CD14-positive monocyte (primary cell): ENCODE data around the gene NRBP1. TPM values are rescaled to one million over a fixed set of nuclear protein-coding genes. Genes with fewer than 3 reads are reported as not detected.

ENCODE experiments used
- DNase-seq, 3 donors: peaks; one replicate each; pipeline ENCODE4 v3.0.0-alpha.2; 2011 to 2022
- H2AFZ ChIP-seq: 2 replicates; pipeline ENCODE4 v1.6.0; 2012; ENCODE audit warnings: mild to moderate bottlenecking, low read depth, low read length, inconsistent platforms; ENCODE audit not compliant: insufficient read depth, poor library complexity, severe bottlenecking
- H3K27ac ChIP-seq, 2 donors: 1 replicate in 1 of 2; 2 replicates in 1 of 2; pipeline ENCODE4 v1.5.1; 2012 to 2013; ENCODE audit warnings: low read length in 2 of 2, control low read depth in 1 of 2, inconsistent platforms in 1 of 2, low read depth in 1 of 2, mild to moderate bottlenecking in 1 of 2
- H3K27me3 ChIP-seq, 2 donors: one replicate each; pipeline versions ENCODE4 v1.6.0 to v1.6.1; 2011 to 2013; ENCODE audit warnings: low read length in 2 of 2; ENCODE audit not compliant: control insufficient read depth in 2 of 2, insufficient read depth in 2 of 2
- H3K36me3 ChIP-seq, 2 donors: replicated peaks in 1 of 2; 1 replicate in 1 of 2; 2 replicates in 1 of 2; pipeline versions ENCODE4 v1.5.1 to v1.6.1; 2012 to 2013; ENCODE audit warnings: low read length in 2 of 2, control low read depth in 1 of 2, inconsistent platforms in 1 of 2, mild to moderate bottlenecking in 1 of 2; ENCODE audit not compliant: insufficient read depth in 2 of 2, control insufficient read depth in 1 of 2
- H3K4me1 ChIP-seq, 2 donors: 1 replicate in 1 of 2; 2 replicates in 1 of 2; pipeline versions ENCODE4 v1.5.1 to v1.6.1; 2012 to 2013; ENCODE audit warnings: low read length in 2 of 2, control low read depth in 1 of 2, inconsistent platforms in 1 of 2, mild to moderate bottlenecking in 1 of 2, moderate library complexity in 1 of 2; ENCODE audit not compliant: insufficient read depth in 2 of 2, control insufficient read depth in 1 of 2
- H3K4me2 ChIP-seq: replicated peaks from 2 replicates; pipeline ENCODE3; 2012; ENCODE audit warnings: low read length, moderate library complexity, mild to moderate bottlenecking; ENCODE audit not compliant: poor library complexity, severe bottlenecking; ENCODE audit errors: extremely low read depth
- H3K4me3 ChIP-seq, 3 experiments: fragments of 200-600 bp in 1 of 3; sonication (generic) in 1 of 3; replicated peaks in 1 of 3; 1 replicate in 2 of 3; 2 replicates in 1 of 3; pipeline ENCODE4 v1.5.1; 2011 to 2013; ENCODE audit warnings: low read length in 3 of 3, mild to moderate bottlenecking in 3 of 3, control low read depth in 2 of 3, low read depth in 2 of 3, inconsistent platforms in 1 of 3, moderate library complexity in 1 of 3
- H3K79me2 ChIP-seq: 2 replicates; pipeline ENCODE4 v1.6.0; 2012; ENCODE audit warnings: mild to moderate bottlenecking, control low read depth, inconsistent platforms, low read length, moderate library complexity; ENCODE audit not compliant: insufficient read depth
- H3K9ac ChIP-seq: 2 replicates; pipeline ENCODE4 v1.6.0; 2017; ENCODE audit warnings: low read length, mild to moderate bottlenecking; ENCODE audit not compliant: insufficient read depth, poor library complexity, severe bottlenecking
- H3K9me3 ChIP-seq, 2 donors: replicated peaks in 1 of 2; 1 replicate in 1 of 2; 2 replicates in 1 of 2; pipeline versions ENCODE4 v1.5.1 to v1.6.1; 2012 to 2013; ENCODE audit warnings: low read length in 2 of 2, control low read depth in 1 of 2; ENCODE audit not compliant: control insufficient read depth in 1 of 2, insufficient read depth in 1 of 2
- H4K20me1 ChIP-seq: 2 replicates; pipeline ENCODE4 v1.6.0; 2012; ENCODE audit warnings: mild to moderate bottlenecking, low read length, control low read depth, moderate library complexity; ENCODE audit not compliant: insufficient read depth
- H3K27ac Mint-ChIP-seq, 7 donors: one replicate each; pipeline ENCODE4 v1.8.0; 2020; ENCODE audit warnings: mild to moderate bottlenecking in 7 of 7, mixed read lengths in 7 of 7, moderate library complexity in 6 of 7, inconsistent platforms in 2 of 7
- H3K27me3 Mint-ChIP-seq, 3 donors: one replicate each; pipeline ENCODE4 v1.8.0; 2021 to 2022; ENCODE audit warnings: low read depth in 3 of 3, mild to moderate bottlenecking in 3 of 3, mixed read lengths in 3 of 3, moderate library complexity in 3 of 3, inconsistent platforms in 1 of 3
- H3K36me3 Mint-ChIP-seq, 2 donors: one replicate each; pipeline ENCODE4 v1.8.0; 2020; ENCODE audit warnings: mixed read lengths in 2 of 2, inconsistent platforms in 1 of 2, mild to moderate bottlenecking in 1 of 2
- H3K4me1 Mint-ChIP-seq: one replicate; pipeline ENCODE4 v1.8.0; 2020; ENCODE audit warnings: mild to moderate bottlenecking, mixed read lengths
- H3K4me3 Mint-ChIP-seq, 2 donors: one replicate each; pipeline ENCODE4 v1.8.0; 2020; ENCODE audit warnings: mild to moderate bottlenecking in 2 of 2, mixed read lengths in 2 of 2, moderate library complexity in 1 of 2
- H3K9me3 Mint-ChIP-seq, 7 donors: one replicate each; pipeline ENCODE4 v1.8.0; 2020 to 2022; ENCODE audit warnings: mixed read lengths in 7 of 7, mild to moderate bottlenecking in 6 of 7, moderate library complexity in 6 of 7, inconsistent platforms in 2 of 7
- CTCF ChIP-seq: fragments of 200-600 bp; IDR thresholded peaks from one replicate; pipeline ENCODE4 v1.8.0; 2022; ENCODE audit warnings: antibody characterized with exemption, mild to moderate bottlenecking
- WGBS: methylation state at CpG from one replicate; pipeline ENCODE4 v1.1.5; 2013; ENCODE audit warnings: missing lambda C conversion rate; ENCODE audit not compliant: insufficient coverage; 5-methylcytosine and 5-hydroxymethylcytosine counted together
- intact Hi-C, 2 donors: fragments of 100-400 bp; cut with micrococcal nuclease; formaldehyde crosslinking; loops; one replicate each; pipeline versions ENCODE4 v1.15.0 to v1.15.1; 2023
- polyA plus RNA-seq, 3 donors: library from polyadenylated mRNA; depleted of rRNA in 1 of 3; unstranded in 2 of 3; stranded (reverse) in 1 of 3; fragments of 300-500 nt in 2 of 3; fragments of >200 nt in 1 of 3; fragmentation: Illumina TruSeq in 2 of 3; gene quantifications; 1 replicate in 2 of 3; 2 replicates in 1 of 3; pipeline ENCODE4 v1.2.3, GENCODE V29; 2012 to 2021

Gene NRBP1
- polyA plus RNA-seq, 3 donors = 95.6 to 108 (median 102) TPM

GRCh38 chr2:27409321-27410073 lies 18.9 kb upstream of the NRBP1 start, which contains the start of gene PPM1G:
TSS of gene PPM1G (minus strand) at chr2:27409591. CDS start at chr2:27409422, 169 bp downstream.
- Histone ChIP-seq H4K20me1 (peaks cover 26% of the 10 kb centered on the region), H2AFZ (peak within 1 kb of the TSS; percentile 91), H3K27me3 (no peaks in the 10 kb centered on the region), H3K36me3 (peaks cover 3 to 20% of the 10 kb centered on the region in 2 donors), H3K27ac (peak within 1 kb of the TSS; percentile 74 to 85), H3K4me1 (peaks cover 21% of the 10 kb centered on the region in 2 donors), H3K79me2 (peaks cover 49% of the 10 kb centered on the region), H3K9me3 (no peaks in the 10 kb centered on the region), H3K4me2 (peak within 1 kb of the TSS; percentile 94), H3K4me3 (peak within 1 kb of the TSS; percentile 91 to 96 (median 96)), H3K9ac (peak within 1 kb of the TSS; percentile 89)
- intact Hi-C loops = loop anchor here (1.0 to 5.0 kb wide), 2 partner anchors 19 to 37 kb away; partner anchors contain the start of genes EIF2B4 (in 2 of the 2), SNX17 (in 2 of the 2) and NRBP1 (in 1 of the 2)
- H3K4me3 Mint-ChIP-seq = peak within 1 kb of the TSS; percentile 88 to 92
- peaks cover 2 to 9% (median 3%) of the 10 kb centered on the region in 3 donors for H3K27me3 Mint-ChIP-seq
- under 1% methylated on average over 79 of the region's 82 CpGs for WGBS
- H3K27ac Mint-ChIP-seq = peak within 1 kb of the TSS; percentile 81 to 94 (median 89)
- H3K36me3 Mint-ChIP-seq = peaks cover 5 to 13% of the 10 kb centered on the region in 2 donors
- H3K9me3 Mint-ChIP-seq = peaks cover 0 to 9% (median 7%) of the 10 kb centered on the region in 7 donors
- TF ChIP-seq CTCF = no peak
- DNase-seq = peak; percentile 92 to 94 (median 93)
- H3K4me1 Mint-ChIP-seq = peaks cover 29% of the 10 kb centered on the region

GRCh38 chr2:27412419-27413152 lies 15.8 kb upstream of the NRBP1 start:
- peaks cover 18% of the 10 kb centered on the region for H3K4me1 Mint-ChIP-seq
- Histone ChIP-seq H3K4me1 (peaks cover 19% of the 10 kb centered on the region in 2 donors), H3K4me2 (no peak overlapping the region), H4K20me1 (peaks cover 8% of the 10 kb centered on the region), H3K27me3 (no peaks in the 10 kb centered on the region), H3K27ac (no peak overlapping the region), H3K36me3 (no peaks in the 10 kb centered on the region), H3K79me2 (peaks cover 18% of the 10 kb centered on the region), H2AFZ (no peak overlapping the region), H3K9me3 (no peaks in the 10 kb centered on the region), H3K4me3 (no peak overlapping the region), H3K9ac (no peak overlapping the region)
- H3K36me3 Mint-ChIP-seq = peaks cover 0 to under 1% of the 10 kb centered on the region in 2 donors
- peaks cover 0 to 9% (median 7%) of the 10 kb centered on the region in 7 donors for H3K9me3 Mint-ChIP-seq
- no peak overlapping the region for H3K4me3 Mint-ChIP-seq
- no peak for DNase-seq
- WGBS = no CpG with 5 or more reads among the region's 9 CpGs
- H3K27me3 Mint-ChIP-seq = peaks cover 2 to 9% (median 4%) of the 10 kb centered on the region in 3 donors
- no peak overlapping the region for H3K27ac Mint-ChIP-seq
- intact Hi-C loops = no loop called here
- no peak for TF ChIP-seq CTCF
